Mesendoderm (in vitro differentiated cells): Measurements from ENCODE around the gene SAPCD1.

ENCODE experiments used
- DNase-seq: peaks from one replicate; pipeline ENCODE4 v3.0.0; 2013
- H2AK5ac ChIP-seq: 2 replicates; pipeline ENCODE4 v1.6.1; 2013; ENCODE audit warnings: low read length, inconsistent platforms
- H2BK120ac ChIP-seq: 2 replicates; pipeline ENCODE4 v1.6.1; 2013; ENCODE audit warnings: low read depth, mild to moderate bottlenecking, low read length, moderate library complexity, mixed read lengths
- H2BK15ac ChIP-seq: replicated peaks from 2 replicates; pipeline ENCODE4 v1.6.1; 2013; ENCODE audit warnings: low read depth, mild to moderate bottlenecking, moderate library complexity
- H2BK5ac ChIP-seq: 2 replicates; pipeline ENCODE4 v1.6.1; 2013; ENCODE audit warnings: low read length, inconsistent platforms
- H3K18ac ChIP-seq: 2 replicates; pipeline ENCODE4 v1.6.1; 2013; ENCODE audit warnings: mild to moderate bottlenecking, low read length, mixed read lengths
- H3K23ac ChIP-seq: one replicate; pipeline ENCODE4 v1.6.1; 2013; ENCODE audit warnings: low read length
- H3K27ac ChIP-seq: 2 replicates; pipeline ENCODE4 v1.5.1; 2013; ENCODE audit warnings: low read depth, mild to moderate bottlenecking, inconsistent platforms, low read length, moderate library complexity
- H3K27me3 ChIP-seq: 2 replicates; pipeline ENCODE4 v1.6.1; 2013; ENCODE audit warnings: low read length, control low read depth, mild to moderate bottlenecking, inconsistent platforms; ENCODE audit not compliant: insufficient read depth, poor library complexity
- H3K36me3 ChIP-seq: 2 replicates; pipeline ENCODE4 v1.6.1; 2013; ENCODE audit warnings: low read length, inconsistent platforms; ENCODE audit not compliant: control insufficient read depth, insufficient read depth
- H3K4ac ChIP-seq: one replicate; pipeline ENCODE4 v1.6.1; 2013; ENCODE audit warnings: low read depth, mild to moderate bottlenecking, low read length, moderate library complexity
- H3K4me1 ChIP-seq: 2 replicates; pipeline ENCODE4 v1.6.1; 2013; ENCODE audit warnings: low read depth, low read length, inconsistent platforms; ENCODE audit not compliant: control insufficient read depth
- H3K4me2 ChIP-seq: 2 replicates; pipeline ENCODE4 v1.6.1; 2013; ENCODE audit warnings: low read length
- H3K4me3 ChIP-seq: 2 replicates; pipeline ENCODE4 v1.5.1; 2013; ENCODE audit warnings: mild to moderate bottlenecking, low read length
- H3K56ac ChIP-seq: one replicate; pipeline ENCODE4 v1.6.1; 2013; ENCODE audit warnings: low read length
- H3K79me1 ChIP-seq: 2 replicates; pipeline ENCODE4 v1.6.1; 2013; ENCODE audit warnings: low read length, inconsistent platforms
- H3K79me2 ChIP-seq: 2 replicates; pipeline ENCODE4 v1.6.1; 2013; ENCODE audit warnings: mild to moderate bottlenecking, low read length; ENCODE audit not compliant: control insufficient read depth, insufficient read depth
- H3K9ac ChIP-seq: 2 replicates; pipeline ENCODE4 v1.6.1; 2013; ENCODE audit warnings: low read length, inconsistent platforms
- H4K5ac ChIP-seq: one replicate; pipeline ENCODE4 v1.6.1; 2013; ENCODE audit warnings: low read length
- H4K8ac ChIP-seq: one replicate; pipeline ENCODE4 v1.6.1; 2013; ENCODE audit warnings: low read depth, mild to moderate bottlenecking, control low read depth, low read length, moderate library complexity
- WGBS: extraction: QIAGEN DNeasy Blood & Tissue Kit; methylation state at CpG from one replicate; pipeline ENCODE4 v1.1.7; 2013; ENCODE audit warnings: low lambda C conversion rate, missing lambda C conversion rate; ENCODE audit not compliant: insufficient coverage; ENCODE audit errors: extremely low coverage; 5-methylcytosine and 5-hydroxymethylcytosine counted together

Gene SAPCD1

GRCh38 chr6:31767096-31767645 is 4.7 kb downstream of the SAPCD1 start:
- H4K5ac ChIP-seq, result no peak overlapping the region
- no peak overlapping the region for H3K18ac ChIP-seq
- peaks cover 5% of the 10 kb centered on the region for H3K4me1 ChIP-seq
- H3K4ac ChIP-seq, result no peak overlapping the region
- H3K27me3 ChIP-seq, result no peaks in the 10 kb centered on the region
- DNase-seq, result peak; percentile 42
- no peak overlapping the region for H3K4me2 ChIP-seq
- H3K27ac ChIP-seq, result no peak overlapping the region
- H2BK120ac ChIP-seq, result no peak overlapping the region
- H3K9ac ChIP-seq, result no peak overlapping the region
- WGBS, result no CpG with 5 or more reads among the region's 6 CpGs
- no peak overlapping the region for H2BK15ac ChIP-seq
- no peak overlapping the region for H3K56ac ChIP-seq
- no peak overlapping the region for H2AK5ac ChIP-seq
- H2BK5ac ChIP-seq, result no peak overlapping the region
- H4K8ac ChIP-seq, result no peak overlapping the region
- no peaks in the 10 kb centered on the region for H3K79me2 ChIP-seq
- H3K79me1 ChIP-seq, result no peaks in the 10 kb centered on the region
- H3K4me3 ChIP-seq, result no peak overlapping the region
- H3K36me3 ChIP-seq, result no peaks in the 10 kb centered on the region
- no peak overlapping the region for H3K23ac ChIP-seq

GRCh38 chr6:31768363-31769257 is 6.2 kb downstream of the SAPCD1 start:
- WGBS, result no CpG with 5 or more reads among the region's 18 CpGs

GRCh38 chr6:31769684-31770371 is 7.4 kb downstream of the SAPCD1 start:
- H2BK15ac ChIP-seq, result no peak overlapping the region

More at GRCh38 chr6:31768363-31769257, 6.2 kb downstream of the SAPCD1 start:
- Histone ChIP-seq H3K27me3 (no peaks in the 10 kb centered on the region), H3K79me2 (no peaks in the 10 kb centered on the region), H3K4me2 (no peak overlapping the region), H2BK120ac (no peak overlapping the region), H3K56ac (no peak overlapping the region), H3K36me3 (no peaks in the 10 kb centered on the region), H3K9ac (no peak overlapping the region), H3K4ac (no peak overlapping the region), H2BK5ac (no peak overlapping the region), H2BK15ac (no peak overlapping the region), H4K5ac (no peak overlapping the region), H3K27ac (no peak overlapping the region), H2AK5ac (no peak overlapping the region), H3K23ac (no peak overlapping the region), H3K79me1 (no peaks in the 10 kb centered on the region), H4K8ac (no peak overlapping the region), H3K4me1 (no peaks in the 10 kb centered on the region), H3K18ac (no peak overlapping the region), H3K4me3 (no peak overlapping the region)
- DNase-seq, result no peak

GRCh38 chr6:31770860-31771259 is 8.4 kb downstream of the SAPCD1 start:
- Histone ChIP-seq H3K4ac (no peak overlapping the region), H3K56ac (no peak overlapping the region), H3K79me2 (no peaks in the 10 kb centered on the region), H2BK5ac (no peak overlapping the region), H3K4me2 (no peak overlapping the region), H3K79me1 (no peaks in the 10 kb centered on the region), H4K8ac (no peak overlapping the region), H3K18ac (no peak overlapping the region), H3K27ac (no peak overlapping the region), H3K27me3 (no peaks in the 10 kb centered on the region), H2BK120ac (no peak overlapping the region), H3K4me3 (no peak overlapping the region), H3K9ac (no peak overlapping the region), H4K5ac (no peak overlapping the region), H2BK15ac (no peak overlapping the region), H2AK5ac (no peak overlapping the region), H3K4me1 (no peaks in the 10 kb centered on the region), H3K23ac (no peak overlapping the region), H3K36me3 (no peaks in the 10 kb centered on the region)
- no peak for DNase-seq
- WGBS, result no CpG with 5 or more reads among the region's 2 CpGs

More at GRCh38 chr6:31769684-31770371, 7.4 kb downstream of the SAPCD1 start:
- H3K4me1 ChIP-seq, result no peaks in the 10 kb centered on the region
- no peak overlapping the region for H4K5ac ChIP-seq
- no peak overlapping the region for H4K8ac ChIP-seq
- no peak overlapping the region for H3K4me3 ChIP-seq
- H3K4ac ChIP-seq, result no peak overlapping the region
- H3K36me3 ChIP-seq, result no peaks in the 10 kb centered on the region
- H3K27ac ChIP-seq, result no peak overlapping the region
- no peak overlapping the region for H3K4me2 ChIP-seq
- WGBS, result no CpG with 5 or more reads among the region's 12 CpGs
- H2AK5ac ChIP-seq, result no peak overlapping the region
- H3K18ac ChIP-seq, result no peak overlapping the region
- no peak overlapping the region for H2BK5ac ChIP-seq
- DNase-seq, result peak; percentile 88
- H3K27me3 ChIP-seq, result no peaks in the 10 kb centered on the region
- H3K56ac ChIP-seq, result peak overlapping the region; percentile 5
- H3K9ac ChIP-seq, result no peak overlapping the region
- H3K79me1 ChIP-seq, result no peaks in the 10 kb centered on the region
- H3K23ac ChIP-seq, result no peak overlapping the region
- H3K79me2 ChIP-seq, result no peaks in the 10 kb centered on the region
- no peak overlapping the region for H2BK120ac ChIP-seq

GRCh38 chr6:31771992-31772358 is 9.5 kb downstream of the SAPCD1 start:
- H3K79me1 ChIP-seq, result no peaks in the 10 kb centered on the region
- no peak overlapping the region for H4K5ac ChIP-seq
- H2BK15ac ChIP-seq, result no peak overlapping the region
- no peak for DNase-seq
- no peak overlapping the region for H4K8ac ChIP-seq
- H3K4me2 ChIP-seq, result no peak overlapping the region
- H3K27me3 ChIP-seq, result no peaks in the 10 kb centered on the region
- H3K9ac ChIP-seq, result no peak overlapping the region
- H3K56ac ChIP-seq, result no peak overlapping the region
- H2AK5ac ChIP-seq, result no peak overlapping the region
- no peaks in the 10 kb centered on the region for H3K79me2 ChIP-seq
- no CpG with 5 or more reads among the region's 4 CpGs for WGBS
- H3K23ac ChIP-seq, result no peak overlapping the region
- no peaks in the 10 kb centered on the region for H3K4me1 ChIP-seq
- H3K4me3 ChIP-seq, result no peak overlapping the region
- H2BK120ac ChIP-seq, result no peak overlapping the region
- no peaks in the 10 kb centered on the region for H3K36me3 ChIP-seq
- H3K4ac ChIP-seq, result no peak overlapping the region
- H3K18ac ChIP-seq, result no peak overlapping the region
- H3K27ac ChIP-seq, result no peak overlapping the region
- H2BK5ac ChIP-seq, result no peak overlapping the region
